HG02852 (cell line): ENCODE results near the gene KAT5.
"Not testable (repeated sequence)": the region's sequence is repeated elsewhere in the genome, so short reads cannot be mapped to it uniquely, and the experiment has no call there.

ENCODE experiments used
- ATAC-seq: cut with Tn5 transposase; IDR thresholded peaks from one replicate; pipeline ENCODE4 v1.9.1; 2021; ENCODE audit warnings: mild to moderate bottlenecking, moderate library complexity; ENCODE audit not compliant: unreplicated experiment

Gene KAT5

DNA sequence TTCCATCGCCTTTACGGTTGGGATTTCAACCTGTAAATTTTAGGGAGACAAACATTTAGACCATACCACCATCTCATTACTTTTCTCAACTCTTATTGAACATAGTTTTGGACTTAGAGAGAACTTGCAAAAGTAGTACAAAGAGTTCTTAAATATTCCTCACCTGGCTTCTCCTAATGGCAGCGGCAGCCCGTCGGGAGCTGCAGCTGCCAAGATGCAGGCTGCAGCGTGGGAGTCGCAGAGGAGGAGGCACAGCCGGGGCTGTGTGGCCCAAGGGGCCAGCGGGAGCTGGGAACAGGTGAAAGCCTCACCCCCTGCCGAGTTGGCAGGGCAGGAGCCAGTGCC is 31.6 kb downstream of the KAT5 start:
- no peak for ATAC-seq

DNA sequence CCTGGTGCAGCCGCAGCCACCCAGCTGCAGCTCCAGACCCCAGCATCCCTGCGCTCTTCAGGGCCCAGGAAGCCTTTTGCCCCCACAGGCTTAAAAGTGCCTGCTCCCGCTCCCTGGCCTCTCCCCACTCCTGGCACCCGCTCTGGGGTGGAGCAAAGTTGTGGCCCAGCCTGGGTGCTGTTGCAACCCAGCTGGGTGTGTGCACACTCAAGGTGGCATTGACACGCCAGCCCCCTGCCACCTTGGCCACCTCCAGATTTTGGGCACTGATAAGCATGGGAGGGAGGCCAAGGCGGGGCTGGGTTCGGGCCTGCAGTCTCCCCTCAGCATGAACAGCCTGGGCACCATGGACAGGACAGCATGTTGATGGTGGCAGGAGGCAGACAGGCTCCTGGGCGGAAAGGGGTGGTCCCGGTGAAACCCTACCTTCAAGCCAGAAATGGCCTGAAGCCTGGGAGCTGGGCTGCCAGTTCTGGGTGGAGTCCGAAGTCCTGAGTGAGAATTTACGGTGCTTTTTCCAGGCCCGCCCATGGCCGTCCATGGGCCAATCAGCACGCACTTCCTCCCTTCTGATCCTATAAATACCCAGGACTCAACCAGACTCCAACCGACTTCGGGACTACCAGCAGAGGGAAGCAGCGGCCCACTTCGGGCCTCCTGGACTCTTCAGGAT is 32.1 kb downstream of the KAT5 start:
- ATAC-seq: no peak

DNA sequence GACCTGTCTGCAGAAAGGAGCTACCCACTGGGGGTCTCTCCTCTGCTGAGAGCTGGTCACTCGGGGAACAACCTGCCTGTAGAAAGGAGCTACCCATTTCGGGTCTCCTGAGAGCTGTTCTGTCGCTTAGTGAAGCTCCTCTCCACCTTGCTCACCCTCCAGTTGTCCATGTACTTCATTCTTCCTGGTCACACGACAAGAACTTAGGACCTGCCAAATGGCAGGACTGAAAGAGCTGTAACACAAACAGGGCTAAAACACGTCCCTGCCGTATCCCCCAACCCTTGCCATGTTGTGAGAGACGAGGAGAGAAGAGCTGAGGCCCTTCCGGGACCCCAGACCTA is 32.6 kb downstream of the KAT5 start:
- ATAC-seq: no peak

DNA sequence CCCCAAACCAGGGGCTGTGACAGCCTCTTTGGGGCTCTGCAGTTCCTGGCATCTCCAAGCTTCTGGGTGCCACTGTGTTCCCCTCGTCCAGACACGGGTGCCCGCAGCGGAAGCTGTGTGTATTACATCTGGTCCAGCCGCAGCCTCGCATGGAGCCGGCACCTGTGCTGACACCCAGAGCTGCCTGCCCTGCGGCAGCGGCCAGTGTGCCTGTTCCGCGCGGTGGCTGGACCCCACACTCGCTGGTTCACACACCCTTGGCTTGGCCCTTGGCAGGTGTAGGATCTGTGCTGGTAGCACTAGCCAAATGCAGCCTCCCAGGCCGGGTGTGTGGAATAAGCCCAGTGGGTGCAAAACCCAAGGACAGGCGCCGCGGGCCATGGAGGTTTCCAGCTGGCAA is 33.0 kb downstream of the KAT5 start:
- ATAC-seq: no peak

DNA sequence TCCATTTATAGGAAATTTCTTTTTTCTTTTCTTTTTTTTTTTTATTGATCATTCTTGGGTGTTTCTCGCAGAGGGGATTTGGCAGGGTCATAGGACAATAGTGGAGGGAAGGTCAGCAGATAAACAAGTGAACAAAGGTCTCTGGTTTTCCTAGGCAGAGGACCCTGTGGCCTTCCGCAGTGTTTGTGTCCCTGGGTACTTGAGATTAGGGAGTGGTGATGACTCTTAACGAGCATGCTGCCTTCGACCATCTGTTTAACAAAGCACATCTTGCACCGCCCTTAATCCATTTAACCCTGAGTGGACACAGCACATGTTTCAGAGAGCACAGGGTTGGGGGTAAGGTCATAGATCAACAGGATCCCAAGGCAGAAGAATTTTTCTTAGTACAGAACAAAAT is 50.1 kb downstream of the KAT5 start:
- ATAC-seq: not testable (repeated sequence)

DNA sequence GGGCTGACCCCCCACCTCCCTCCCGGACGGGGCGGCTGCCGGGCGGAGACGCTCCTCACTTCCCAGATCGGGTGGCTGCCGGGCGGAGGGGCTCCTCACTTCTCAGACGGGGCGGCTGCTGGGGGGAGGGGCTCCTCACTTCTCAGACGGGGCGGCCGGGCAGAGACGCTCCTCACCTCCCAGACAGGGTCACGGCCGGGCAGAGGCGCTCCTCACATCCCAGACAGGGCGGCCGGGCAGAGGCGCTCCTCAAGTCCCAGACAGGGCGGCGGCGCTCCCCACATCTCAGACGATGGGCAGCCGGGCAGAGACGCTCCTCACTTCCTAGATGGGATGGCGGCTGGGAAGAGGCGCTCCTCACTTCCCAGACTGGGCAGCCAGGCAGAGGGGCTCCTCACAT is 50.8 kb downstream of the KAT5 start:
- ATAC-seq: not testable (repeated sequence)

DNA sequence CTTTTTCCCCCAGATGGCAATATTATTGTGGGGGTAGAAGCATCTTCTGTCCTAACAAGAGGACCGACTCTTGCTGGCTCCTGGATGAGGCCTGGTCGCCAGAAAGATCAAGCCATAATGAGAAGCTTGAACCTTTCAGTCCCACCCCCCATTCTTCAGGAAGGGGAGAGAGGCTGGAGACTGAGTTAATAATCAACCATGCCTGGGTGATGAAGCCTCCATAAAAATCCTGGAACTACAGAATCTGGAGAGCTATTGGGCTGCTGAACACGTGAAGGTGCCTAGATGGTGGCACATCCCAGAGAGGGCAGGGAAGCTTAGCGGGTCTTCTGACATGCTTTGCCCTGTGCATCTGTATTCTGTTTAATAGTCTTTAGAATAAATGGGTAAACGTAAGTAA is 52.4 kb downstream of the KAT5 start:
- ATAC-seq: no peak

DNA sequence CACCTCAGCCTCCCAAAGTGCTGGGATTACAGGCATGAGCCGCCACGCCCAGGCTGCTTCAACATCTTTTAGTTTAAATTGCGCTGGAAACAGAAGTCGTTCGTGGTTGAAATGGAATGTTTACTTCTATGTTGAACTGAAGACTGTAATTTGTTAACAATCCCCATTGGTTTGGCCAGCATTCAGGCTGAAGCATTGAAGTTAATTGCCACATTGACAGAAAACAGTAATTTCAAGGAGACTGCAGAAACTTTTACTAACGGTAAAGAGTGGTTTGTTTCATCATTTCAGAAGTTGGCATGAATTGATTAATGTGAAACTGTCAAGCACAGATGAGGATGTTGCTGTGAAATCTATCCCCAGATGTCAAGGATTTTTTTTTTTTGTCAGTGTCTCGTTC is 54.5 kb downstream of the KAT5 start:
- ATAC-seq: no peak

DNA sequence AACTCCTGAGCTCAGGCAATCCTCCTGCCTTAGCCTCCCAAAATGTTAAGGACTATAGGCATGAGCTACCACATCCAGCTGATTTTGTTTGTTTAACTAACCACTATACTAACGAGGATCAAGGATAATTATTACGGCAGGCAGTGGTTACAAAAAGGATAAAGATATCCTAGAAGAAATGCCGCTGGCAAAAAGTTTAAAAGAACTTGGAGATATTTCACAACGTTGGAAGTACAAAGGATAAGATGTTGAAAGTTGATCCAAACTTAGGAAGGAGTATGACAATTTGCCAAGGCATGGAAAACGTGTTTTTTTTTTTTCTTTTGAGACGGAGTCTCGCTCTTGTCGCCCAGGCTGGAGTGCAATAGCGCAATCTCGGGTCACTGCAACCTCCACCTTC is 55.4 kb downstream of the KAT5 start:
- no peak for ATAC-seq

DNA sequence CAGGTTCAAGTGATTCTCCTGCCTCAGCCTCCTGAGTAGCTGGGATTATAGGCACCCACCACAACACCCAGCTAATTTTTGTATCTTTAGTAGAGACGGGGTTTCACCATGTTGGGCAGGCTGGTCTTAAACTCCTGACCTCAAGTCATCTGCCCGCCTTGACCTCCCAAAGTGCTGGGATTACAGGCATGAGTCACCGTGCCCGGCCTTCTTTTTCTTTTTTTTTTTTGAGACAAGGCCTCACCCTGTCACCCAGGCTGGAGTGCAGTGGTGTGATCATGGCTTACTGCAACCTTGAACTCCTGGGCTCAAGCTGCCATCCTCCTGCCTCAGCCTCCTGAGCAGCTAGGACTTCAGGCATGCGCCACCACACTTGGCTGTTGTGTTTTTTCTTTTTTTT is 55.8 kb downstream of the KAT5 start:
- ATAC-seq: not testable (repeated sequence)
